ENCODE measurements around the gene RNASE8. TPM values are rescaled to one million over a fixed set of nuclear protein-coding genes. Genes with fewer than 3 reads are reported as not detected.
"Not testable (repeated sequence)": the region's sequence is repeated elsewhere in the genome, so short reads cannot be mapped to it uniquely, and the experiment has no call there.

The RNASE8 gene, protein sequence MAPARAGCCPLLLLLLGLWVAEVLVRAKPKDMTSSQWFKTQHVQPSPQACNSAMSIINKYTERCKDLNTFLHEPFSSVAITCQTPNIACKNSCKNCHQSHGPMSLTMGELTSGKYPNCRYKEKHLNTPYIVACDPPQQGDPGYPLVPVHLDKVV
- not detected for polyA plus RNA-seq (2012; ENCODE audit: missing spikeins)

DNA sequence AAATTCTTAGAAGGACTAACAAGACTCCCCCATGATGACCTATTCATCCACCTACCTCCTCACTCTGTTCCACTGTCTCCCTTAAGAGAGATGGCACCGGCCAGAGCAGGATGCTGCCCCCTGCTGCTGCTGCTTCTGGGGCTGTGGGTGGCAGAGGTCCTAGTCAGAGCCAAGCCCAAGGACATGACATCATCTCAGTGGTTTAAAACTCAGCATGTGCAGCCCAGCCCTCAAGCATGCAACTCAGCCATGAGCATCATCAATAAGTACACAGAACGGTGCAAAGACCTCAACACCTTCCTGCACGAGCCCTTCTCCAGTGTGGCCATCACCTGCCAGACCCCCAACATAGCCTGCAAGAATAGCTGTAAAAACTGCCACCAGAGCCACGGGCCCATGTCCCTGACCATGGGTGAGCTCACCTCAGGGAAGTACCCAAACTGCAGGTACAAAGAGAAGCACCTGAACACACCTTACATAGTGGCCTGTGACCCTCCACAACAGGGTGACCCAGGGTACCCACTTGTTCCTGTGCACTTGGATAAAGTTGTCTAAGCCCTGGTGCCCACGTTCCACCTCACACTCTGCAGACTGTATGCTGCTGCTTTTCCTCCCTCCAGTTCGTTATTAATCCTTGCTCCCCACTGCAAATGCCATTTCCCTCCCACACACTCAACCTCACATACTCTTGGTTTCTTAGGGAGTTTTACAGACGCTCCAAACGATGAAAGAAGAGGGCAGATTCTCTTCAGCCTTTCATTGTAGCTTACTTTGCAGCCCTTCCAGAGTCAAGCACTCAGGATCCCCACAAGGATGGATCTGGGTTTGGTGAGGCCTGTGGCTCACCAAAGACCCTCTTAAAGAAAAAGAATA, at the start of gene RNASE8:
TSS of gene RNASE8 (plus strand) at position 20 of the 873 bp plus-strand sequence. CDS start at position 91, 71 bp downstream.
- FAIRE-seq, result no peak
- no peak for DNase-seq (ENCODE audit: insufficient read length)
- TF ChIP-seq POLR2AphosphoS5 (IDR thresholded peaks at IDR 0.05; ENCODE audit: low read depth, low read length) (no peak), POLR2A (IDR thresholded peaks at IDR 0.05; ENCODE audit: low read depth, low read length) (no peak), TAF1 (IDR thresholded peaks at IDR 0.05; ENCODE audit: borderline replicate concordance, low read depth, low read length) (no peak)

DNA sequence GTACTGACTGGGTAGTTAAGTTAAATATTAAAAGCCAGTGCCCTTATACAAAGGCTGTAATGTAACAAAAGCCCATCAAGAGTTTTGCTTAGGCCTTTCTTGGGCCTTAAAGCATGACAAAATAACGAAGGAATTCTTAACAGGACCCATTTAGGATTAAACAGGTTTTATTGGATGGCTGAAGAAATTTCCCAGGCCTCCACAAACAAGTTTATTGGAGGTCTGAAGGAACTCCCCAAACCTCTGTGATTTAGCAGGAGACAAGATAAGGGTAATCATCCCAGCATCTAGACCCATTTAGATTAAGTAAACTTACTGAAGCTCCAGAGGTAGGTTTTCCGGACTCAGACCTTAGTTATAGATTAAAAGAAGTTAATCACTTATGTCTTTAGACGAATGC, 47.9 kb upstream of the RNASE8 start:
- not testable (repeated sequence) for DNase-seq (ENCODE audit: insufficient read length); FAIRE-seq

DNA sequence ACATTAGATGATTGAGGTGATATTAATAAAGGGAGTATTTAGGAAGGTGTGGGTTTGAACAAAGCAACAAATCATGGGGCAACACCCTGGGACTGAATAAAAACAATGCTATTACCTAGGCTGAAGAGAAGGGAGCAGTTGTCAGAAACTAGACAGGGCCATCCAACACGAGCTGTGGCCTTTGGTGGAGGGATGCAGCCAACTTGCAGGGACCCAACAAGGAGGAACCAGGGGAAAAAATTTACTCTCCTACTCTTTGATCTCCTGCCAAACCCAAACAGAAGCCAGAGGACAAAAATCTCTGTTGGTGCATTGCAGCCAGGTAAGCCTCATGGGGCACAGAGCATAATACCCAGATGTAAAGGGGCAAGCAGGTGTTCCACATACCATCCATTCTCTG, 46.5 kb upstream of the RNASE8 start:
- DNase-seq (ENCODE audit: insufficient read length) (no peak), FAIRE-seq (no peak)
- no peak for TF ChIP-seq POLR2AphosphoS5 (IDR thresholded peaks at IDR 0.05; ENCODE audit: low read depth, low read length)
- TF ChIP-seq TAF1 (IDR thresholded peaks at IDR 0.05; ENCODE audit: borderline replicate concordance, low read depth, low read length), result no peak
- TF ChIP-seq POLR2A (IDR thresholded peaks at IDR 0.05; ENCODE audit: low read depth, low read length), result no peak

DNA sequence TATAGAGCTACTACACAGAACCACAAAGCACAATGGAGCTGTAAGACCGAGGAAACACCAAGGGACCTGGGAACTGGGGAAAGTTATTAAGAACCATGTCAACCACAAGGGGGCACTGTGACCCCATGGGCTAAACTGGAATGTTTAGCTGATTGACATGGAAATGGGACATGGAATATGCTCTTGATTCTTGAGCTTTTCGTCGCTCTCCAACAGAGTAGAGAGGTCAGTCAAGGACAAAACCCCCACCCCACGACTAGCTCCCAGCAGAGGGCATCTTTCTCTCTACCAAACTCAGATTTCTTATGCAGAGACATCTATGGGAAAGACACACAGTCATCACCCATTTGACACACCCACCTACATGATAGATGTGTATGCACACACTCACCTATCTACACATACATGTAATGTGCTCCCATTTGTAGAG, 42.8 kb upstream of the RNASE8 start:
- FAIRE-seq (peak; percentile 63), DNase-seq (ENCODE audit: insufficient read length) (no peak)
- TF ChIP-seq POLR2A (IDR thresholded peaks at IDR 0.05; ENCODE audit: low read depth, low read length) (no peak), TAF1 (IDR thresholded peaks at IDR 0.05; ENCODE audit: borderline replicate concordance, low read depth, low read length) (no peak), POLR2AphosphoS5 (IDR thresholded peaks at IDR 0.05; ENCODE audit: low read depth, low read length) (no peak)

DNA sequence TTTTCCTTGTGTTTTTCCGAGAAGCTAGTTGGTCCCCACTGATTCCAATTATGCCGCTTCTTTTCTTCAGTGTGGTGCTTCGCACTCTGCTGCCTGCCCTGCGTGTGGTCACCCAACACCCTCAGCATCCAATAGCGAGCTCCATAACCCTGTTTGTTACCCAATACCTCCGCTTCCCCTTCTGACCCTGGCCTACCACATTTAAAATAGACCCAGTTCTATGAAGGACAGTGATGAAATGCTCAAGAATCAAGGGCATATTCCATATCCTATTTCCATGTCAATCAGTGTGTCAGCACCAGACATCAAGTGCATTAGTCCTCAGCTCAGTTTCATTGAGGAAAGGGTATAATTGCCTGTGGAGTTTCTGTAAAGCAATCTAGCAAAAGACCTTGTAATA, 42.3 kb upstream of the RNASE8 start:
- TF ChIP-seq POLR2A (IDR thresholded peaks at IDR 0.05; ENCODE audit: low read depth, low read length) (no peak), TAF1 (IDR thresholded peaks at IDR 0.05; ENCODE audit: borderline replicate concordance, low read depth, low read length) (no peak)
- no peak for DNase-seq (ENCODE audit: insufficient read length)
- no peak for FAIRE-seq

DNA sequence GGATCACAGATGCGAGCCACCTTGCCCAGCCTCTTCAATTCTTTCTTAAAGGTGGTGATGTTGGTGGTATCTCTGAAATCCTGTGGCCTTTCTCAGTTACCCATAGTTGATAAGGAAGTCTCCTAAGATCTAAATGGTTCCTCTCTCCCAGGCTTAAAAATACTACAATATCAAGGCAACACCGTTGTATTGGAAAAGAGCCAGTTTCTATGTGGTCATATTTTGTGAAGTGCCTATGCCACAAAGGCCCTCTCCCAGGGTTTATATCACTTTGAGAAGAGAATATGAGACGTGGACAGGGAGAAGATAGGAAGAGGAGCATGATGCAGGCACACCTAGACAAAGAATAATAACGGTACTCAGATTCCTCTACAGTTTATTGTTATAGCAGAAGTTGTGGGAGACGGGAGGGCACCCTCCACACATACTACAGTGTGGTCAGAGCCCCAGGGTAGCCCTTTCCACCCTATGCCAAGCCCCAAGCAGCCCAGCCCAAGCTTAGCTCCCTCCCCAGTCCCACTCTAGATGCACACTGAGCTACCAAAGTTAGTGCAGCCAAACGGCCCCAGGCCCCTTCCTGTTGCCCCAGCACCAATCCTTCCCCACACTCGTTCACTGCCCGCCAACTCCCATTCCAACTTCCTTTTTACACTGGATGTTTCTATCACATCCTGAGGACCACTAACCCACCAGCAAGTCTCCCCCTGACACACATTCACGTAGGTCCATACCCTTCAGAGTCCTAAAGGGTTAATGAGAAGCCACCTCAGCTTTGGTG, 41.0 kb upstream of the RNASE8 start:
- FAIRE-seq, result no peak
- TF ChIP-seq TAF1 (IDR thresholded peaks at IDR 0.05; ENCODE audit: borderline replicate concordance, low read depth, low read length), result no peak
- TF ChIP-seq POLR2AphosphoS5 (IDR thresholded peaks at IDR 0.05; ENCODE audit: low read depth, low read length), result no peak
- no peak for TF ChIP-seq POLR2A (IDR thresholded peaks at IDR 0.05; ENCODE audit: low read depth, low read length)
- DNase-seq (ENCODE audit: insufficient read length), result no peak

DNA sequence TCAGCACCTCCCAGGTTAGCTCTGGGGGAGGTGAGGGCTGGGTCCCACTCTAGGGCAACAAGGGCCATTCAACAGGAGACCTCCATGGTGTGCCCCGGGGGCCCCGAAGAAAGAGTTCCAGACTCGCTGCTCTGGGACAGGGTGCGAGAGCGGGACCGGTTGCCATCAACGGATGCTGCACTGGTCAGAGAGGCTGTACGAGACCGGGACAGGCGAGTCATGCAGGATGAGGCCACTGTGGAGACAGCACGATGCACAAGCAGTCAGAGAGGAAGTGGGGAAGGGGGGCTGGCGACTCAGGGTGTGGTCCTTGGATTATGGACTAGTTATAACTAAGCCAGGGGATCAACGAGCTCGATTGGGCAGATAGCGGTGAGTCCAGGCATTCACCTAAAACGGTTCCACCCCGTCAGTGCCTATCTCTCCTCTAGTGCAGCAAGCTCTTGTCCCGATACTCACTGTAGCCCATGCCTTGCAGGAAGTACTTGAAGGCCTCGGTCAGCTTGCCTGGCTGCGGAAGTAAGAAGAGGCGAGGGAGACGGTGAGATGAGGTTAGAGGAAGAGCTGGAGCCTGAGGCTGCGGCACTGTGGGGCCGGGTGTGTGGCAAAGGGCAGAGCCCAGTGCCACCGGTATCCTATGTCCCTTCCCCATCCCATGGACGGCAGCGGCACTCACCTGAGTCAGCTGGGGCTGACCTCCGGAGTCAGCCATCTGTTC, 39.9 kb upstream of the RNASE8 start:
- no peak for TF ChIP-seq TAF1 (IDR thresholded peaks at IDR 0.05; ENCODE audit: borderline replicate concordance, low read depth, low read length)
- no peak for TF ChIP-seq POLR2AphosphoS5 (IDR thresholded peaks at IDR 0.05; ENCODE audit: low read depth, low read length)
- TF ChIP-seq POLR2A (IDR thresholded peaks at IDR 0.05; ENCODE audit: low read depth, low read length), result no peak
- DNase-seq (ENCODE audit: insufficient read length) (no peak), FAIRE-seq (no peak)

DNA sequence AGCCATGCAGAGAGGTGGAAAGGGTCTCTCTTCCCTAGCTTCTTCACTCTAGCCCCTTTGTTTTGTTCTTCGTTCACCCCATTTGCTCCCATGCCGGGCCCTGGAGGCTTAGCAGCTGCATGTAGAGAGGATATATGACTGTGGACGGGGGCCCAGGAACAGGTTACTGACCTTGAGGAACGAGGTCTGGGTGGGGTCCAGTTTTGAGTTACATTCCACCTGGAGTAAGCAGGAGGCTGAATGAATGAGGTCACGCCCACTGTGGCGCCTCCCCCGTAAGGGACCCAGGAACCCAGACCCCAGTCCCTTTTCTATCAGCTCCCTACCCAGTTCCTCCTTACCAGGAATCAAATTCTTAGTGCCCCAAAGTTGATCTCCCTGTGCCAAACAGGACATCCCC, 39.3 kb upstream of the RNASE8 start:
- DNase-seq (ENCODE audit: insufficient read length) (no peak), FAIRE-seq (no peak)

DNA sequence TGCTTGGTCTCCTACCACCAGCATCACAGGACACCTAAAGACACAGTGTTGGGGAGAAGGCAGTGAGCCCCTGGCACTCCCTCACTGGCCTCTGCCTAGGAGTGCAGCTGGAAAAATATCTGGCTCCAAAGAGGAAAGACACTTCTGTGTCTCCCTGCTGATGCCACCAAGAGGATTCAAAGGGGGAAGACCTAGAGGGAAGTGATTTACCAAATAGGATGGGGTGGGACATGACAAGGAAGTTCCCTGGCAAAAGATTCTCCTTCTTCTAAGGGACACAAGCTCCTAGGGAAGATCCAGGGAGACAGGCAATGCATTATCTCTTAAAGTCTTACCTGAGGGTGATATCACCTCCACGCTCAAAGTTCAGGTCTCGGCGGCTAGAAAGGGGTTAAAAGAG, 38.8 kb upstream of the RNASE8 start:
- no peak for FAIRE-seq
- TF ChIP-seq POLR2A (IDR thresholded peaks at IDR 0.05; ENCODE audit: low read depth, low read length), result no peak
- TF ChIP-seq TAF1 (IDR thresholded peaks at IDR 0.05; ENCODE audit: borderline replicate concordance, low read depth, low read length), result no peak
- no peak for TF ChIP-seq POLR2AphosphoS5 (IDR thresholded peaks at IDR 0.05; ENCODE audit: low read depth, low read length)
- no peak for DNase-seq (ENCODE audit: insufficient read length)

More for the DNA sequence above, 39.3 kb upstream of the RNASE8 start:
- TF ChIP-seq POLR2A (IDR thresholded peaks at IDR 0.05; ENCODE audit: low read depth, low read length) (no peak), POLR2AphosphoS5 (IDR thresholded peaks at IDR 0.05; ENCODE audit: low read depth, low read length) (no peak), TAF1 (IDR thresholded peaks at IDR 0.05; ENCODE audit: borderline replicate concordance, low read depth, low read length) (no peak)

DNA sequence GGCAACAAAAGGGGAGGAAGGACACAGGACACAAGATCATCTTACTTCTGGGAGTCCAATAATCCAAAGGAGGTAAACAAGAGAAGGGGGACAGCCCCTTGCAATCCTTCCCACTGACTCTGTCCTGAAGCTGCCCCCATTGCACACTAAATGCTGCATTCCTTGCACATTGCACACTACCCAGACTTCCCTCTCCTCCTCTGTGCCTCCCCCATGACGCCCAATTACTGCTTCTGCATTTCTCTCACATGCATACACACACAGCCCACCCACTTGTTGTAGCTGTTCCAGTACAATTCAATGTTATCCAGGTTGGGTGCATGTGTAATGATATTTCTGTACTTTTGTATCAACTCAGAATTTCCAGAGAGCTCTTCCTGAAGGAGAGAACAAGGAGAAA, 38.3 kb upstream of the RNASE8 start:
- no peak for DNase-seq (ENCODE audit: insufficient read length)
- no peak for FAIRE-seq
- TF ChIP-seq TAF1 (IDR thresholded peaks at IDR 0.05; ENCODE audit: borderline replicate concordance, low read depth, low read length), result no peak
- TF ChIP-seq POLR2AphosphoS5 (IDR thresholded peaks at IDR 0.05; ENCODE audit: low read depth, low read length), result no peak
- TF ChIP-seq POLR2A (IDR thresholded peaks at IDR 0.05; ENCODE audit: low read depth, low read length), result no peak

DNA sequence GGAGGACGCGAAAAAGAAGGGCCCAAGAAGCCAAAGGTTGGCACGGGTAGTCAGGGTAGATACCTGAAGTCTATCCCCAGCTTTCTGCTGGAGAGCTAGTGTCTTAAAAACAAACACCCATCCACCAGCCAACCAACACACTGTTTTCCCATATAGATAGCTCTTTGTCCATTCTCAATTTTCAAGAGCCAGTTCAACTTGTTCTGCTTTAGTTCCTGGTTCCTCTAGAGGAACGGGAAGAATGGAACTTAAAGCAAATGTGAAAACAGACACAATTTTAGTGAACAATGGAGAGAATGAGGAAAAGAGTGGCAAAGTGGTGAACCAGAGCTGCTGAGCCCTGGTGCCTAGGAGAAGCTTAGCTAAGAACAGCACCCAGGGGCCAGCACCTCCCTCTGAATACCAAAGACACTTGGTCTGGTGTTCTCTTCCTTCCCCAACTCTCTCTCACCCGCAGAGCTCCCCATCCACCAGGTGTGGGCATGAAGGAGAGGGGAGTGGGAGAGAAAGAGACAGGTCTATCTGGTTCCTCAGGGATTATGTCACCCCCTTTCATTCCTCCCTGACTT, 36.6 kb upstream of the RNASE8 start:
- TF ChIP-seq TAF1 (IDR thresholded peaks at IDR 0.05; ENCODE audit: borderline replicate concordance, low read depth, low read length), result no peak
- no peak for TF ChIP-seq POLR2AphosphoS5 (IDR thresholded peaks at IDR 0.05; ENCODE audit: low read depth, low read length)
- no peak for TF ChIP-seq POLR2A (IDR thresholded peaks at IDR 0.05; ENCODE audit: low read depth, low read length)
- DNase-seq (ENCODE audit: insufficient read length) (no peak), FAIRE-seq (no peak)
